Type B pancreatic cell (in vitro differentiated cells): Measurements from ENCODE around the gene NUP188. TPM values are rescaled to one million over a fixed set of nuclear protein-coding genes. Genes with fewer than 3 reads are reported as not detected.
"Not testable (repeated sequence)": the region's sequence is repeated elsewhere in the genome, so short reads cannot be mapped to it uniquely, and the experiment has no call there.

ENCODE experiments used
- DNase-seq: peaks from one replicate; pipeline ENCODE4 v3.0.0; 2021; ENCODE audit warnings: mixed read lengths; ENCODE audit not compliant: unreplicated experiment; ENCODE audit errors: extremely low spot score
- H3K27ac Mint-ChIP-seq: 2 replicates; pipeline ENCODE4 v1.8.0; 2021; ENCODE audit warnings: mild to moderate bottlenecking, mixed read lengths
- H3K27me3 Mint-ChIP-seq: 2 replicates; pipeline ENCODE4 v1.8.0; 2021; ENCODE audit warnings: mixed read lengths
- H3K36me3 Mint-ChIP-seq: 2 replicates; pipeline ENCODE4 v1.8.0; 2021; ENCODE audit warnings: mixed read lengths
- H3K4me1 Mint-ChIP-seq: one replicate; pipeline ENCODE4 v1.8.0; 2021; ENCODE audit warnings: mixed read lengths; ENCODE audit not compliant: unreplicated experiment
- H3K4me3 Mint-ChIP-seq: 2 replicates; pipeline ENCODE4 v1.8.0; 2021; ENCODE audit warnings: mild to moderate bottlenecking, mixed read lengths
- H3K9me3 Mint-ChIP-seq: 2 replicates; pipeline ENCODE4 v1.8.0; 2021; ENCODE audit warnings: mixed read lengths
- total RNA-seq: library from RNA; stranded (reverse); gene quantifications from 2 replicates; pipeline ENCODE4 v1.2.1, GENCODE V29; 2021; ENCODE audit warnings: low replicate concordance
- TF ChIP-seq, protein P1 (sequence below): fragments of 200-600 bp; sonication (generic); conservative IDR thresholded peaks from 2 replicates; pipeline ENCODE4 v1.5.0; 2021; ENCODE audit warnings: antibody characterized with exemption, mild to moderate bottlenecking

NUP188 gene
- total RNA-seq, 1 donor from 2014 or later = 63.7 TPM

DNA sequence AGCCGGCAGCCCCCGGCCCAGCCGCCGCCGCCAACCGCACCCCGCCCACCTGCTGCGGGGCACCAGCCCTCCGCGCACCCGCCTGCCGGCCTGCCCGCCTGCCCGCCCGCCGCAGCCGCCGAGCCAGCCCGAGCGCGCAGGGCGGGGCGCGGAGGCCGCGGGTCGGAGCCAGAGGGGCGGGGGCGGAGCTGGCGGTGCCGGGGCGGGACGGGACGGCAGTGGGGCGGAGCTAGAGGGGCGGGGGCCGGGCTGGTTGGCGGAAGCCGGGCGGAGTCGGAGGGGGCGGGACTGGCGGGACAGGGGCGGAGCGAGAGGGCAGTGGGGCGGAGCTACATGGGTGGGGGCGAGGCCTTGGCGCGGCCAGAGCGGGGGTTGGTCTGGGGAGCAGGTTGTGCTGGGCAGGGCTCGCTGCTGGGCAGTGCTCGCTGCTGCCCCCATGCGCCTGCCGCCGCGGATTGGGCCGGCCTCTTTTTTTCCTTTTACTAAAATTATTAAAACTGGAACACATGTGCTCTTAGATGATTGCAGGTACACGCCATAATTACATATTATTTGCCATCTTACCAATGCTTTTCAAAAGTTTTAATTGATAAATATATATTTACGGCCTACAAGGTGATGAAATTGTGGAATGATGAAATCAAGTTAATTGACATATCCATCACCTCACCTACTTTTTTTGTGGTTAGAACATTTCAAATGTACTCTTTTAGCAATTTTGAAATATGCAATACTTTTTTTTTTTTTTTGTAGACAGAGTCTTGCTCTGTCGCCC lies 80.9 kb downstream of the NUP188 start, which contains the start of gene SH3GLB2:
TSS of gene SH3GLB2 (minus strand) at position 140 of the 775 bp plus-strand sequence. CDS start 177 bp downstream, outside the sequence.
- no peaks in the 10 kb centered on the region for H3K27me3 Mint-ChIP-seq
- DNase-seq = peak; percentile 99
- no peaks in the 10 kb centered on the region for H3K9me3 Mint-ChIP-seq
- H3K36me3 Mint-ChIP-seq = no peaks in the 10 kb centered on the region
- H3K4me3 Mint-ChIP-seq = peak within 1 kb of the TSS; percentile 92
- peak within 1 kb of the TSS; percentile 95 for H3K27ac Mint-ChIP-seq
- TF ChIP-seq, protein P1, sequence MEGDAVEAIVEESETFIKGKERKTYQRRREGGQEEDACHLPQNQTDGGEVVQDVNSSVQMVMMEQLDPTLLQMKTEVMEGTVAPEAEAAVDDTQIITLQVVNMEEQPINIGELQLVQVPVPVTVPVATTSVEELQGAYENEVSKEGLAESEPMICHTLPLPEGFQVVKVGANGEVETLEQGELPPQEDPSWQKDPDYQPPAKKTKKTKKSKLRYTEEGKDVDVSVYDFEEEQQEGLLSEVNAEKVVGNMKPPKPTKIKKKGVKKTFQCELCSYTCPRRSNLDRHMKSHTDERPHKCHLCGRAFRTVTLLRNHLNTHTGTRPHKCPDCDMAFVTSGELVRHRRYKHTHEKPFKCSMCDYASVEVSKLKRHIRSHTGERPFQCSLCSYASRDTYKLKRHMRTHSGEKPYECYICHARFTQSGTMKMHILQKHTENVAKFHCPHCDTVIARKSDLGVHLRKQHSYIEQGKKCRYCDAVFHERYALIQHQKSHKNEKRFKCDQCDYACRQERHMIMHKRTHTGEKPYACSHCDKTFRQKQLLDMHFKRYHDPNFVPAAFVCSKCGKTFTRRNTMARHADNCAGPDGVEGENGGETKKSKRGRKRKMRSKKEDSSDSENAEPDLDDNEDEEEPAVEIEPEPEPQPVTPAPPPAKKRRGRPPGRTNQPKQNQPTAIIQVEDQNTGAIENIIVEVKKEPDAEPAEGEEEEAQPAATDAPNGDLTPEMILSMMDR = peak; percentile 91
- H3K4me1 Mint-ChIP-seq = peaks cover 27% of the 10 kb centered on the region

DNA sequence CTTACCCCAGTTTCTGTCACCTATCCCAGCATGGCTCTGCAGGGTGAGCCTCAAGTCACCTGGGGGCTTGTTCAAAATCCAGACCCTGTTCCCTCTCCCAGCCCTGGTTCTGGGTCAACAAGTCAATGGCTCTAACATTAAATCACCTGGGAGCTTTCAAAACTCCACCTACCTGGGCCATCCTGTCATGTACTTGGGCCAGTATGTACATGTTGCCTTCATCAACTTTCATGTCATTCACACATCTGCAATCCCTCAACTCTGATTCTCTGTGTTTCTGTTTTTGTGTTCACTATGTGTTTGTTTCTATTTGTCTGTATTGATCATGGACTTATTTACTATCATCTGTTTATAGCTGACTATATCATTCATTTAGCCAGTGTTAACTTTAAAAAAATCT lies 82.7 kb downstream of the NUP188 start:
- TF ChIP-seq, protein P1 = no peak
- Mint-ChIP-seq H3K4me1 (peaks cover 22% of the 10 kb centered on the region), H3K27ac (peak overlapping the region; percentile 20), H3K9me3 (no peaks in the 10 kb centered on the region), H3K36me3 (no peaks in the 10 kb centered on the region), H3K4me3 (peak overlapping the region; percentile 57), H3K27me3 (no peaks in the 10 kb centered on the region)
- no peak for DNase-seq

DNA sequence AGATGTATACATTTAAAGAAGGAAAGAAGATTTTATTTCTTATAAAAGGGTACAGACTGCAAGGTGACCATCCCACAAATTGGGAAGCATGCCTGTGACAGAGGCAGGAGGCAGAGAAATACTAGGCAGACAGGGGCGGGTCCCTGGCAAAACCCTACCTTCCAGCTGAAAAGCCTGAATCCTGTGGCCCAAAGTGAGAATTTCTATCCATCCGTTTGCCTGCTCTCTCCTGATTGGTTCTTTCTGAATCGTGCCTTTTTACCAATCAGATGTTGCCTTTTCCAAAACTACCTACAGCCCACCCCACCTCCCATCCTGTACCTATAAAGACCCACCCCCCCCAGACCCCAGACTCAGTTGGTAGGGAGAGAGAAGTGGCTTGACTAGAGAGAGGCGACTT lies 84.0 kb downstream of the NUP188 start:
- DNase-seq = no peak
- H3K36me3 Mint-ChIP-seq = no peaks in the 10 kb centered on the region
- H3K9me3 Mint-ChIP-seq = no peaks in the 10 kb centered on the region
- H3K4me1 Mint-ChIP-seq = peaks cover 21% of the 10 kb centered on the region
- H3K27me3 Mint-ChIP-seq = no peaks in the 10 kb centered on the region
- H3K27ac Mint-ChIP-seq = no peak overlapping the region
- TF ChIP-seq, protein P1 = no peak
- no peak overlapping the region for H3K4me3 Mint-ChIP-seq

DNA sequence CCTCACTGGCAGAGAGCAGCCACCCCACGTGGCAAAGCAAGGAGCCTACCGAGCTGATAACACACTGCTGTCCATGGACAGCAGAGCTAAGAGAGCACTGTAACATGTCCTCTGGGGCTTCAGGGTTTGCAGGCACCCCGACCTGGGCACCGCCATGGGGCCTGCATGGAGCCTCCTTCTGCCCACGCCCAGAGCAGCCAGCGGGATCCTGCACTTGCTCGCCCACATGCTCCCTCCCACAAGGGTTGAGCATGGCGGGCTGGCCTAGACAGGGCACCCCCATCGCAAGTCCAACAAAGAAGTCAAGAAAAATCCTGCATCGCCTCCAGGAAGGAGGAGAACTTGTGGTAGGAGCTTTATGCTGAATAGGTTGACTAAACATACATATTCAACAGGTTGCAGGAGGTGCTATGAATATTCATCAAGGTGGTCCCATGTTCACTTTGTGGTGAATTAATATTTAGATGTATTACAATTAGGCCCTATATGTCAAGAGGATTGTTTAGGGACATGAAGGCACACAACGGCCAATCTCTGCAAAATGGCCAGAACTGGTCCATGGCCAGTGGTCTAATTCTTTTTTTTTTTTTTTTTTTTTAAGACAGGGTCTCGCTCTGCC lies 85.2 kb downstream of the NUP188 start:
- TF ChIP-seq, protein P1 = no peak
- no peak overlapping the region for H3K4me3 Mint-ChIP-seq
- peaks cover 19% of the 10 kb centered on the region for H3K4me1 Mint-ChIP-seq
- no peaks in the 10 kb centered on the region for H3K36me3 Mint-ChIP-seq
- H3K9me3 Mint-ChIP-seq = no peaks in the 10 kb centered on the region
- no peaks in the 10 kb centered on the region for H3K27me3 Mint-ChIP-seq
- DNase-seq = no peak
- no peak overlapping the region for H3K27ac Mint-ChIP-seq

DNA sequence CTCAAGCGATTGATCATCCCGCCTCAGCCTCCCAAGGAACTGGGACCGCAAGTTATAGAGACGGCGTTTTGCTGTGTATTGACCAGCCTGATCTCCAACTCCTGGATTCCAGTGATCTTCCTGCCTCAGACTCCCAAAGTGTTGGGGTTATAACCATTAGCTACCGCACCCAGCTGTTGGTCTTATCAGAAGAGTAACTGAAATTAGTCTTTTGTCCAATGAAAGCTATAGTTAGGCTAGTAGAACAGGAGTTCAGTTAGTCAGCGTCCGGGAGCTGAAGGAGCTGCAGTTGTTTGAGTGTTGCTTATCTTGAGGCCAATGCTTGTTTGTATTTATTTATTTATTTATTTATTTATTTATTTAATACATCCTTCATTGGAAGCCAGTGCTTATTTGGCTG lies 85.7 kb downstream of the NUP188 start:
- TF ChIP-seq, protein P1 = no peak
- DNase-seq = no peak
- H3K27me3 Mint-ChIP-seq = no peaks in the 10 kb centered on the region
- no peaks in the 10 kb centered on the region for H3K9me3 Mint-ChIP-seq
- peaks cover 19% of the 10 kb centered on the region for H3K4me1 Mint-ChIP-seq
- no peaks in the 10 kb centered on the region for H3K36me3 Mint-ChIP-seq
- H3K27ac Mint-ChIP-seq = no peak overlapping the region
- H3K4me3 Mint-ChIP-seq = no peak overlapping the region

DNA sequence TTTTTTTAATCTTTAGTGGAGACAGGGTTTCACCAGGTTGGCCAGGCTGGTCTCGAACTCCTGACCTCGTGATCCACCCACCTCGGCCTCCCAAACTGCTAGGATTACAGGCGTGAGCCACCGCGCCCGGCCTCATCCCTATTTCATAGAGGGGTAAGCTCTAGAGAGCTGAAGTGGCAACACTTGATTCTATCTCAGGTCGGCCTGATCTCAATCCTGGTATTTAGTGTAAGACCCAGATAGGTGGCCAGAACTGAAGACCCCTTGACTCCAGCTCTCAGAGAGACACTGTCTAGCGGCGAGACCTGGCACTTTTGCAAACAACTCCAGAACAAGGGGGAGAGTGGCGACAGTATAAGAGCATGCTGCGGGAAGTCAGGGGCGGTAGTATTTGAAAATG lies 88.3 kb downstream of the NUP188 start:
- H3K4me3 Mint-ChIP-seq = peak overlapping the region; percentile 96

More for the DNA sequence above, 88.3 kb downstream of the NUP188 start:
- not testable (repeated sequence) for DNase-seq, H3K36me3 Mint-ChIP-seq, H3K27me3 Mint-ChIP-seq, H3K9me3 Mint-ChIP-seq
- peak overlapping the region; percentile 90 for H3K27ac Mint-ChIP-seq
- peaks cover 13% of the 10 kb centered on the region for H3K4me1 Mint-ChIP-seq
